Muscle of arm (tissue), 12 donors: ENCODE data around the gene DLGAP1. TPM values are rescaled to one million over a fixed set of nuclear protein-coding genes. Genes with fewer than 3 reads are reported as not detected.

Source experiments
- DNase-seq: peaks from one replicate; pipeline ENCODE4 v3.0.0-alpha.2; 2013
- polyA plus RNA-seq, 12 donors: library from polyadenylated mRNA; unstranded; fragments of 120-200 nt; gene quantifications; one replicate each; pipeline ENCODE4 v1.2.1, GENCODE V29; 2013; ENCODE audit not compliant: insufficient read length in 12 of 12

Gene DLGAP1
- polyA plus RNA-seq, 12 donors = 1.4 to 3.5 (median 2.5) TPM; not detected in 2

GRCh38 chr18:3777122-3777521 lies 678.0 kb downstream of the DLGAP1 start:
- DNase-seq = no peak

GRCh38 chr18:3775996-3776395 lies 679.1 kb downstream of the DLGAP1 start:
- no peak for DNase-seq

- no peak for DNase-seq
These were observed 681.8 kb downstream of the DLGAP1 start for GRCh38 chr18:3773303-3773702.

GRCh38 chr18:3771121-3771971 lies 683.8 kb downstream of the DLGAP1 start:
- peak; percentile 80 for DNase-seq

GRCh38 chr18:3761266-3761665 lies 693.8 kb downstream of the DLGAP1 start:
- DNase-seq = no peak

GRCh38 chr18:3760741-3761140 lies 694.4 kb downstream of the DLGAP1 start:
- no peak for DNase-seq

GRCh38 chr18:3759099-3759498 lies 696.0 kb downstream of the DLGAP1 start:
- no peak for DNase-seq

- no peak for DNase-seq
These were observed 696.6 kb downstream of the DLGAP1 start for GRCh38 chr18:3758531-3758930.

- DNase-seq = no peak
These were observed 697.7 kb downstream of the DLGAP1 start for GRCh38 chr18:3757361-3757760.

- DNase-seq = no peak
These were observed 702.0 kb downstream of the DLGAP1 start for GRCh38 chr18:3753106-3753505.

GRCh38 chr18:3748086-3748485 lies 707.0 kb downstream of the DLGAP1 start:
- no peak for DNase-seq

- DNase-seq = no peak
These were observed 707.7 kb downstream of the DLGAP1 start for GRCh38 chr18:3747176-3747973.

- no peak for DNase-seq
These were observed 712.6 kb downstream of the DLGAP1 start for GRCh38 chr18:3742541-3742940.

GRCh38 chr18:3741333-3741732 lies 713.8 kb downstream of the DLGAP1 start:
- DNase-seq = no peak

GRCh38 chr18:3728704-3729437 lies 726.2 kb downstream of the DLGAP1 start:
- no peak for DNase-seq

GRCh38 chr18:3727274-3727673 lies 727.8 kb downstream of the DLGAP1 start:
- no peak for DNase-seq

- DNase-seq = no peak
These were observed 728.7 kb downstream of the DLGAP1 start for GRCh38 chr18:3726238-3726951.

GRCh38 chr18:3725115-3725514 lies 730.0 kb downstream of the DLGAP1 start:
- DNase-seq = no peak

GRCh38 chr18:3723554-3723953 lies 731.6 kb downstream of the DLGAP1 start:
- no peak for DNase-seq

GRCh38 chr18:3722649-3723433 lies 732.3 kb downstream of the DLGAP1 start:
- no peak for DNase-seq
